Measurements from ENCODE around the gene MDGA2. TPM values are rescaled to one million over a fixed set of nuclear protein-coding genes. Genes with fewer than 3 reads are reported as not detected.

Gene MDGA2
- total RNA-seq, 4 donors from 2014 or later, result 0.16 TPM; not detected in 3

DNA sequence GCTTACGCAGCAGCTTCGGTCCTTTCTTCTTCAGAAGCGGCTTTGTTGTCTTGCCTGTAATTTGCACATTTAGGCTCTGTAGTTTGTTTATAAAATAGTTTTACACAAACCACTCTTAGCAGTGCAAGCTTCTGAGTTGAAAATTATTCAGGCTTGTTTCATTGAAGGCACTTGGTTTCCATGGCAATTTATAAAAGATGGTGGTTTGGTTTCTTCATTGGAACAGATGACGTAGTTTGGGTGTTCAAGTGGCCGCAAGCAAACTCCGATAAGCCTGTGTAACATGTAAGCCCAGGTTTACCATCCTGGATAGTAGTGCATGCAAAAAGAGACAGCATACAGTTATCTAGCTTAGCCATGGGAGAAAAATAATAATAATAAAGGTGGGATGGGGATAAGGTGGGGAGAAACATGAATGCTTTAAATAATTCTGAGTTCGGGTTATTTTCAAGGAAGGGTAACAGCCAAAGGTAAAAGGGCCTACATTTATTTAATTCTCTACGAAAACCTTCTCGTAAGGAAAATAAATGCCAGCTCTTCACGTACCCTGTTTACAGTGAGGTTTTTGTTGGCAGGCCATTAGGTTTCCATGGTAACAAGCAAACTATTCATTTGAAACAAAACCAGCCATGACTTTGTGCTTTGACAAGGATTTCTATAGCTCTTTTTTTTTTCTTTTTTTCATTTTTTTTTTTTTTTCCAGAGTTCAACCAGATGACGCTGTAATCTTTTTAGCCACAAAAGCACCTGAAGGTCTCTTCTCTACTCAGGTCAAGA, 834.3 kb downstream of the MDGA2 start:
- ATAC-seq (ENCODE audit: low FRiP score) (no peak), DNase-seq (ENCODE audit: low spot score) (no peak)
- TF ChIP-seq, protein P1, sequence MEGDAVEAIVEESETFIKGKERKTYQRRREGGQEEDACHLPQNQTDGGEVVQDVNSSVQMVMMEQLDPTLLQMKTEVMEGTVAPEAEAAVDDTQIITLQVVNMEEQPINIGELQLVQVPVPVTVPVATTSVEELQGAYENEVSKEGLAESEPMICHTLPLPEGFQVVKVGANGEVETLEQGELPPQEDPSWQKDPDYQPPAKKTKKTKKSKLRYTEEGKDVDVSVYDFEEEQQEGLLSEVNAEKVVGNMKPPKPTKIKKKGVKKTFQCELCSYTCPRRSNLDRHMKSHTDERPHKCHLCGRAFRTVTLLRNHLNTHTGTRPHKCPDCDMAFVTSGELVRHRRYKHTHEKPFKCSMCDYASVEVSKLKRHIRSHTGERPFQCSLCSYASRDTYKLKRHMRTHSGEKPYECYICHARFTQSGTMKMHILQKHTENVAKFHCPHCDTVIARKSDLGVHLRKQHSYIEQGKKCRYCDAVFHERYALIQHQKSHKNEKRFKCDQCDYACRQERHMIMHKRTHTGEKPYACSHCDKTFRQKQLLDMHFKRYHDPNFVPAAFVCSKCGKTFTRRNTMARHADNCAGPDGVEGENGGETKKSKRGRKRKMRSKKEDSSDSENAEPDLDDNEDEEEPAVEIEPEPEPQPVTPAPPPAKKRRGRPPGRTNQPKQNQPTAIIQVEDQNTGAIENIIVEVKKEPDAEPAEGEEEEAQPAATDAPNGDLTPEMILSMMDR (IDR thresholded peaks at IDR 0.05), result no peak

DNA sequence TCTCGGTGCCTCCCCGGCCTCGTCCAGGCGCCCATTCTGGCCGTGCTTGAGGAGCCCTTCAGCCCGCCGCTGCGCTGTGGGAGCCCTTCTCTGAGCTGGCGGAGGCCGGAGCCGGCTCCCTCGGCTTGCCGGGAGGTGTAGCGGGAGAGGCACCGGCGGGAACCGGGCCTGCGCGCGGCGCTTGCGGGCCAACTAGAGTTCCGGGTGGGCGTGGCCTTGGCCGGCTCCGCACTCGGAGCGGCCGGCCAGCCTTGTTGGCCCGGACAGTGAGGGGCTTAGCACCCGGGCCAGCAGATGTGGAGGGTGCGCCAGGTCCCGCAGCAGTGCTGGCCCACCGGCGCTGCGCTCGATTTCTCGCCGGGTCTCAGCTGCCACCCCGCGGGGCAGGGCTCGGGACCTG, 855.1 kb downstream of the MDGA2 start:
- TF ChIP-seq, protein P1 (IDR thresholded peaks at IDR 0.05), result no peak
- no peak for ATAC-seq (ENCODE audit: low FRiP score)
- no peak for DNase-seq (ENCODE audit: low spot score)

DNA sequence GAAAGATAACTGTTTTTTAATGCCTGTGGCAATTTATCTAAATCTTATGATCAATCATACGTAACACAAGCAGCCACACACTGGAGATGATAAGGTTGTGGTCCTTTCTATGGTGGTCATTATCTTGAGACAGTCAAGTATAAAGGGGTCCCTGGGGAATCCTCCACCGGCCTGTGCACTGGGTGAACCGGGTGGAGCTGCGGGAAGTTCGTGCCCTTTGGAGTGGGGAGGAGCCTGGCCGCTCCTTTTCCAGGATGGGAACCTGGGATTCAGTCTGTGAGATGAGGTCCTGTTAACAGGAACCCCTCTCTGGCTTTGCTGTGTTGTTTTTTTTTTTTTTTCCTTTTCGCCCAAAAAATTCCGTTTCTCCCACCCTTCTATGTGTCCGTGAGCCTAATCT, 856.3 kb downstream of the MDGA2 start:
- DNase-seq (ENCODE audit: low spot score), result no peak
- TF ChIP-seq, protein P1 (IDR thresholded peaks at IDR 0.05), result no peak
- ATAC-seq (ENCODE audit: low FRiP score), result no peak

DNA sequence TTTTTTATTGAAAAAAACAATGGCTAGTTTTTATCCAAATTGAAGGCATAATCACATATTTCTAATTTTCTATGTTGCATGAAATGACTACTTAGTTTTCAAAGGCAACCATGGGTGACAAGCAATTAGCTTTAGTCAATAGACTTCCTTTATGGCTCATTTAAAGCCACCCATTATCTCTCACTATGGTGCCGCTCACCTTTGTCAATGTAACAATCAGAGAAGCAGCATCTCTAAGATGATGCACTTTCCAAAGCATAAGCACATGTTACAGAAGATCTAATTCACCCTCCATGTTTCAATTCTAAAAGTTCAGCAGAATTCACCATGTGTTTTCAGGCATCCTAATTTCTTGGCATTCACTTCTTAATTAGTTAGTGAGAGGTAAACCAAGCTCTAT, 857.3 kb downstream of the MDGA2 start:
- TF ChIP-seq, protein P1 (IDR thresholded peaks at IDR 0.05), result no peak
- no peak for DNase-seq (ENCODE audit: low spot score)
- ATAC-seq (ENCODE audit: low FRiP score), result no peak

DNA sequence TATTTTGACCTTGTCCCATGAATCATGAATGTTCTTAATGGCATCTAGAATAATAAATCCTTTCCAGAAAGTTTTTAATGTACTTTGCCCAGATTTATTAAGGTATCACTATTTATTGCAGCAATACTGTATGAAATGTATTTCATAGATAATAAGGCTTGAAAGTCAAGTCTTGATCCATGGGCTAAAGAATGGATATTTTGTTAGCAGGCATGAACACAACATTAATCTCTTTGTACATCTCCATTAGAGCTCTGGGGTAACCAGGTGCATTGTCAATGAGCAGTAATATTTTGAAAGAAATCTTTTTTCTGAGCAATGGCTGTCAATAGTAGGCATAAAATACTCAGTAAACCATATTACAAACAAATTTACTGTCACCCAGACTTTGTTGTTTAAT, 882.3 kb downstream of the MDGA2 start:
- DNase-seq (ENCODE audit: low spot score) (no peak), ATAC-seq (ENCODE audit: low FRiP score) (no peak)
- TF ChIP-seq, protein P1 (IDR thresholded peaks at IDR 0.05), result no peak

Small RNAs within 50 kb of the gene (small RNA-seq; reads per million reads assigned to genes)
- not detected for gene RF00402

Measured in omental fat pad (tissue), 4 donors.